ENCODE results near the gene CCDC134. TPM values are rescaled to one million over a fixed set of nuclear protein-coding genes. Genes with fewer than 3 reads are reported as not detected.

CCDC134 gene
- total RNA-seq, 4 donors from 2014 or later, result 3.8 to 8.9 (median 5.4) TPM

- Histone ChIP-seq H3K27ac (no peak overlapping the region), H3K4me3 (no peak overlapping the region), H3K27me3 (no peaks in the 10 kb centered on the region), H3K4me1 (no peaks in the 10 kb centered on the region), H3K9me3 (no peaks in the 10 kb centered on the region), H3K36me3 (no peaks in the 10 kb centered on the region)
- ATAC-seq, result no peak
- no peak for TF ChIP-seq POLR2AphosphoS5 (IDR thresholded peaks at IDR 0.05)
- no peak for TF ChIP-seq EP300 (IDR thresholded peaks at IDR 0.05)
- TF ChIP-seq POLR2A (IDR thresholded peaks at IDR 0.05), result no peak
- no peak for TF ChIP-seq CTCF (IDR thresholded peaks at IDR 0.05)
- WGBS, 2 donors (ENCODE audit: low coverage in 1 of 2), result 92 to 100% methylated on average over 1 to 2 of the region's 4 CpGs
Measured at GRCh38 chr22:41772198-41772597, 28.3 kb upstream of the CCDC134 start.

DNA sequence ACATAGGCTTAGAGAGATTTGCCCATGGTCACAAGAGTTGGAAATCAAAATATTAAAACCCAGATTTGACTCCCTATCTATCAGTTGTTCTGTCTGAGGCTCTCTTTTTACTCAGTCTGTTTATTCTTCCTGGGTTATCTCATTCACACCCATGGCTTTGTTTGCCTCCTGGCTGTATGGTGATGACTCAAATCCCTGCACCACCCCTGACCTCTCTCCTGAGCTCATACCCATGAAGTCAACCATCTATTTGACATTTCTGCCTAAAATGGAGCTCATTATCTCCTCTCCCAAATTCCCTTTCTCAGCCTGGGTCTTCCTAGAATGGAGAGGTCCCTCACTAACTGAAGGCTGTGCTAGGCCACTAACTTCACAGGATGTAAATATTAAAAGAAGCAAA, 27.8 kb upstream of the CCDC134 start:
- TF ChIP-seq POLR2A (IDR thresholded peaks at IDR 0.05) (no peak), POLR2AphosphoS5 (IDR thresholded peaks at IDR 0.05) (no peak), EP300 (IDR thresholded peaks at IDR 0.05) (no peak), CTCF (IDR thresholded peaks at IDR 0.05) (no peak)
- Histone ChIP-seq H3K4me3 (no peak overlapping the region), H3K27ac (no peak overlapping the region), H3K4me1 (no peaks in the 10 kb centered on the region), H3K9me3 (no peaks in the 10 kb centered on the region), H3K27me3 (no peaks in the 10 kb centered on the region), H3K36me3 (no peaks in the 10 kb centered on the region)
- no peak for ATAC-seq

- no peak for ATAC-seq
- TF ChIP-seq POLR2A (IDR thresholded peaks at IDR 0.05) (no peak), CTCF (IDR thresholded peaks at IDR 0.05) (no peak), EP300 (IDR thresholded peaks at IDR 0.05) (no peak), POLR2AphosphoS5 (IDR thresholded peaks at IDR 0.05) (no peak)
- no peaks in the 10 kb centered on the region for H3K9me3 ChIP-seq
Measured at GRCh38 chr22:41775338-41775737, 25.1 kb upstream of the CCDC134 start.

GRCh38 chr22:41775976-41776375, 24.5 kb upstream of the CCDC134 start:
- no peak for ATAC-seq
- TF ChIP-seq CTCF (IDR thresholded peaks at IDR 0.05) (no peak), POLR2AphosphoS5 (IDR thresholded peaks at IDR 0.05) (no peak), POLR2A (IDR thresholded peaks at IDR 0.05) (no peak), EP300 (IDR thresholded peaks at IDR 0.05) (no peak)
- Histone ChIP-seq H3K4me3 (no peak overlapping the region), H3K4me1 (no peaks in the 10 kb centered on the region), H3K27me3 (no peaks in the 10 kb centered on the region), H3K27ac (no peak overlapping the region), H3K9me3 (no peaks in the 10 kb centered on the region), H3K36me3 (no peaks in the 10 kb centered on the region)
- 57% methylated on average over 2 of the region's 4 CpGs; no CpG with 5 or more reads in 1 of the 2 donors for WGBS, 2 donors (ENCODE audit: low coverage in 1 of 2)

More at GRCh38 chr22:41775338-41775737, 25.1 kb upstream of the CCDC134 start:
- H3K4me1 ChIP-seq, result no peaks in the 10 kb centered on the region
- H3K27me3 ChIP-seq, result no peaks in the 10 kb centered on the region
- H3K27ac ChIP-seq, result no peak overlapping the region
- no peak overlapping the region for H3K4me3 ChIP-seq
- no peaks in the 10 kb centered on the region for H3K36me3 ChIP-seq
- 70% methylated on average over 5 of the region's 5 CpGs; no CpG with 5 or more reads in 1 of the 2 donors for WGBS, 2 donors (ENCODE audit: low coverage in 1 of 2)

- no peak for ATAC-seq
- TF ChIP-seq POLR2A (IDR thresholded peaks at IDR 0.05) (no peak), EP300 (IDR thresholded peaks at IDR 0.05) (no peak), CTCF (IDR thresholded peaks at IDR 0.05) (no peak), POLR2AphosphoS5 (IDR thresholded peaks at IDR 0.05) (no peak)
- Histone ChIP-seq H3K36me3 (no peaks in the 10 kb centered on the region), H3K27ac (no peak overlapping the region), H3K27me3 (no peaks in the 10 kb centered on the region), H3K4me1 (no peaks in the 10 kb centered on the region), H3K9me3 (no peaks in the 10 kb centered on the region), H3K4me3 (no peak overlapping the region)
- 45 to 77% methylated on average over 2 to 3 of the region's 3 CpGs for WGBS, 2 donors (ENCODE audit: low coverage in 1 of 2)
Measured at GRCh38 chr22:41776381-41776780, 24.1 kb upstream of the CCDC134 start.
